HG03432 (cell line): Measurements from ENCODE around the gene SVEP1.

ENCODE experiments used
- ATAC-seq: cut with Tn5 transposase; IDR thresholded peaks from one replicate; pipeline ENCODE4 v1.9.1; 2021; ENCODE audit warnings: mild to moderate bottlenecking, moderate library complexity; ENCODE audit not compliant: unreplicated experiment

Gene SVEP1

GRCh38 chr9:110528645-110529044, 50.9 kb downstream of the SVEP1 start:
- no peak for ATAC-seq

- no peak for ATAC-seq
Observed at GRCh38 chr9:110526426-110526825, 53.1 kb downstream of the SVEP1 start.

- ATAC-seq = no peak
Observed at GRCh38 chr9:110521206-110521605, 58.3 kb downstream of the SVEP1 start.

- ATAC-seq = no peak
Observed at GRCh38 chr9:110520120-110520701, 59.3 kb downstream of the SVEP1 start.

GRCh38 chr9:110517483-110517882, 62.1 kb downstream of the SVEP1 start:
- ATAC-seq = no peak

- no peak for ATAC-seq
Observed at GRCh38 chr9:110514897-110515296, 64.6 kb downstream of the SVEP1 start.

GRCh38 chr9:110512817-110513216, 66.7 kb downstream of the SVEP1 start:
- ATAC-seq = no peak

GRCh38 chr9:110509792-110510191, 69.7 kb downstream of the SVEP1 start:
- ATAC-seq = no peak

- no peak for ATAC-seq
Observed at GRCh38 chr9:110502842-110503241, 76.7 kb downstream of the SVEP1 start.

GRCh38 chr9:110499608-110500007, 79.9 kb downstream of the SVEP1 start:
- ATAC-seq = no peak

GRCh38 chr9:110487196-110487595, 92.3 kb downstream of the SVEP1 start:
- no peak for ATAC-seq

GRCh38 chr9:110486218-110486617, 93.3 kb downstream of the SVEP1 start:
- no peak for ATAC-seq

- no peak for ATAC-seq
Observed at GRCh38 chr9:110479481-110479880, 100.1 kb downstream of the SVEP1 start.

GRCh38 chr9:110476251-110476650, 103.3 kb downstream of the SVEP1 start:
- no peak for ATAC-seq

GRCh38 chr9:110472111-110472510, 107.4 kb downstream of the SVEP1 start:
- no peak for ATAC-seq

GRCh38 chr9:110468950-110469349, 110.6 kb downstream of the SVEP1 start:
- no peak for ATAC-seq

- ATAC-seq = no peak
Observed at GRCh38 chr9:110465190-110465589, 114.4 kb downstream of the SVEP1 start.

- ATAC-seq = no peak
Observed at GRCh38 chr9:110464321-110464720, 115.2 kb downstream of the SVEP1 start.

- ATAC-seq = no peak
Observed at GRCh38 chr9:110463499-110463898, 116.0 kb downstream of the SVEP1 start.

- no peak for ATAC-seq
Observed at GRCh38 chr9:110457245-110457644, 122.3 kb downstream of the SVEP1 start.

- ATAC-seq = no peak
Observed at GRCh38 chr9:110456681-110457080, 122.9 kb downstream of the SVEP1 start.

- no peak for ATAC-seq
Observed at GRCh38 chr9:110455860-110456259, 123.7 kb downstream of the SVEP1 start.

- ATAC-seq = no peak
Observed at GRCh38 chr9:110452227-110452801, 127.2 kb downstream of the SVEP1 start.
